HepG2 (cell line): ENCODE data around the gene AGRN. TPM values are rescaled to one million over a fixed set of nuclear protein-coding genes. Genes with fewer than 3 reads are reported as not detected.

Experiments
- BRF2 ChIP-seq: sonication (generic); formaldehyde crosslinking; IDR thresholded peaks from 2 replicates; pipeline ENCODE4 v1.8.1; 2022; ENCODE audit warnings: mild to moderate bottlenecking, missing genetic modification reagents
- GZF1 ChIP-seq: sonication (generic); formaldehyde crosslinking; IDR thresholded peaks from 2 replicates; pipeline ENCODE4 v1.5.1; 2020; ENCODE audit warnings: mild to moderate bottlenecking, missing genetic modification reagents
- HINFP ChIP-seq: sonication (generic); formaldehyde crosslinking; IDR thresholded peaks from 2 replicates; pipeline ENCODE4 v1.4.0; 2020; ENCODE audit warnings: low read depth, mild to moderate bottlenecking, missing genetic modification reagents
- HOXA3 ChIP-seq: sonication (generic); formaldehyde crosslinking; IDR thresholded peaks from 2 replicates; pipeline ENCODE4 v1.5.0; 2020; ENCODE audit warnings: missing genetic modification reagents
- MBNL3 ChIP-seq: fragments of 250-450 bp; sonication (Bioruptor Pico); conservative IDR thresholded peaks from 2 replicates; pipeline ENCODE4 v1.8.0; 2022; ENCODE audit warnings: mild to moderate bottlenecking, inconsistent platforms
- MXD1 ChIP-seq: sonication (generic); formaldehyde crosslinking; IDR thresholded peaks from 2 replicates; pipeline ENCODE4 v1.4.0; 2020; ENCODE audit warnings: mild to moderate bottlenecking, missing genetic modification reagents
- NFIB ChIP-seq: sonication (generic); formaldehyde crosslinking; IDR thresholded peaks from 2 replicates; pipeline ENCODE4 v1.9.0; 2021; ENCODE audit warnings: missing genetic modification reagents, mild to moderate bottlenecking, borderline replicate concordance
- NRL ChIP-seq: sonication (generic); formaldehyde crosslinking; IDR thresholded peaks from 2 replicates; pipeline ENCODE4 v1.5.0; 2020; ENCODE audit warnings: missing genetic modification reagents, mild to moderate bottlenecking, moderate library complexity, borderline replicate concordance
- PITX1 ChIP-seq: sonication (generic); formaldehyde crosslinking; IDR thresholded peaks from 2 replicates; pipeline ENCODE4 v1.5.1; 2020; ENCODE audit warnings: mild to moderate bottlenecking, missing genetic modification reagents
- RBFOX2 ChIP-seq: fragments of 200-400 bp; formaldehyde crosslinking; IDR thresholded peaks from 2 replicates; pipeline ENCODE4 v1.6.1; 2017; ENCODE audit warnings: low read depth, mild to moderate bottlenecking, low read length
- REXO4 ChIP-seq: sonication (generic); formaldehyde crosslinking; IDR thresholded peaks from 2 replicates; pipeline ENCODE4 v1.8.0; 2022; ENCODE audit warnings: missing genetic modification reagents, mild to moderate bottlenecking, borderline replicate concordance
- SPEN ChIP-seq: sonication (generic); formaldehyde crosslinking; IDR thresholded peaks from 2 replicates; pipeline ENCODE4 v1.5.1; 2020; ENCODE audit warnings: low read depth, mild to moderate bottlenecking, missing genetic modification reagents
- U2AF1 ChIP-seq: fragments of 200-400 bp; formaldehyde crosslinking; optimal IDR thresholded peaks from 2 replicates; pipeline ENCODE3; 2017; ENCODE audit warnings: mild to moderate bottlenecking, low read depth, low read length
- ZBTB38 ChIP-seq: sonication (generic); formaldehyde crosslinking; IDR thresholded peaks from 2 replicates; pipeline ENCODE4 v1.5.1; 2020; ENCODE audit warnings: mild to moderate bottlenecking, missing genetic modification reagents
- ZFP82 ChIP-seq: sonication (generic); formaldehyde crosslinking; IDR thresholded peaks from 2 replicates; pipeline ENCODE4 v1.5.1; 2020; ENCODE audit warnings: mild to moderate bottlenecking, missing genetic modification reagents, borderline replicate concordance
- ZKSCAN8 ChIP-seq: IDR thresholded peaks from 2 replicates; pipeline ENCODE4 v1.6.1; 2016; ENCODE audit warnings: borderline replicate concordance, missing genetic modification reagents, missing compliant biosample characterization
- ZNF296 ChIP-seq: sonication (generic); formaldehyde crosslinking; conservative IDR thresholded peaks from 2 replicates; pipeline ENCODE4 v1.5.0; 2020; ENCODE audit warnings: mild to moderate bottlenecking, missing genetic modification reagents
- ZNF367 ChIP-seq: sonication (generic); formaldehyde crosslinking; IDR thresholded peaks from 2 replicates; pipeline ENCODE4 v1.4.0; 2020; ENCODE audit warnings: missing genetic modification reagents, borderline replicate concordance
- ZNF446 ChIP-seq: sonication (generic); formaldehyde crosslinking; IDR thresholded peaks from 2 replicates; pipeline ENCODE4 v1.5.0; 2020; ENCODE audit warnings: mild to moderate bottlenecking, missing genetic modification reagents
- ZNF468 ChIP-seq: sonication (generic); formaldehyde crosslinking; IDR thresholded peaks from 2 replicates; pipeline ENCODE4 v1.8.0; 2022; ENCODE audit warnings: mild to moderate bottlenecking, moderate library complexity, missing genetic modification reagents
- ZNF501 ChIP-seq: sonication (generic); formaldehyde crosslinking; IDR thresholded peaks from 2 replicates; pipeline ENCODE4 v1.5.1; 2020; ENCODE audit warnings: mild to moderate bottlenecking, moderate library complexity, missing genetic modification reagents
- ZNF556 ChIP-seq: sonication (generic); formaldehyde crosslinking; IDR thresholded peaks from 2 replicates; pipeline ENCODE4 v1.4.0; 2020; ENCODE audit warnings: mild to moderate bottlenecking, missing genetic modification reagents, borderline replicate concordance
- polyA plus RNA-seq, 8 experiments: library from polyadenylated mRNA; depleted of rRNA in 3 of 8; stranded (reverse) in 7 of 8; unstranded in 1 of 8; fragments of >200 nt; fragmentation: Illumina TruSeq in 4 of 8; extraction: Trizol in 4 of 8; gene quantifications; 2 replicates each; pipeline versions ENCODE4 v1.2.1 to v1.2.3, GENCODE V29; 2011 to 2016; ENCODE audit warnings: low read depth in 4 of 8, missing spikeins in 1 of 8, mixed read lengths in 1 of 8; ENCODE audit not compliant: insufficient read depth in 1 of 8
- total RNA-seq, 5 experiments: library from RNA; depleted of rRNA; stranded (reverse); fragments of >200 nt; fragmentation: Illumina TruSeq; extraction: Trizol; gene quantifications; 2 replicates each; pipeline ENCODE4 v1.2.3, GENCODE V29; 2016; ENCODE audit warnings: low read depth in 1 of 5
- TF ChIP-seq, protein P1 (sequence below): sonication (generic); IDR thresholded peaks from 2 replicates; pipeline ENCODE4 v1.6.1; 2016; ENCODE audit warnings: low read depth, borderline replicate concordance

AGRN gene
- total and polyA plus RNA-seq, 2 of the 13 experiments (the other 11 are each of a cell fraction or from before 2014, with no cell fraction given), result 29.8 to 65.2 TPM

GRCh38 chr1:1003618-1004419 lies 16.1 kb upstream of the AGRN start (continued):
- TF ChIP-seq MBNL3 (CRISPR knock-in tag) (no peak), PITX1 (CRISPR knock-in tag) (no peak), ZNF556 (no peak), NFIB (CRISPR knock-in tag) (no peak), ZNF501 (CRISPR knock-in tag) (0 out of 2 replicates have a peak, but pooled peaks have one; percentile 19), SPEN (CRISPR knock-in tag) (no peak), MXD1 (CRISPR knock-in tag) (no peak), HINFP (CRISPR knock-in tag) (no peak), ZBTB38 (CRISPR knock-in tag) (no peak), HOXA3 (CRISPR knock-in tag) (0 out of 2 replicates have a peak, but pooled peaks have one; percentile 11), NRL (CRISPR knock-in tag) (no peak), ZNF468 (CRISPR knock-in tag) (no peak), RBFOX2 (peak; percentile 49; the same call in 1 of the 2 replicates), ZNF446 (CRISPR knock-in tag) (0 out of 2 replicates have a peak, but pooled peaks have one; percentile 17), ZKSCAN8 (no peak), U2AF1 (no peak), BRF2 (CRISPR knock-in tag) (no peak), ZFP82 (CRISPR knock-in tag) (no peak), ZNF296 (CRISPR knock-in tag) (no peak), ZNF367 (CRISPR knock-in tag) (no peak), REXO4 (no peak), GZF1 (CRISPR knock-in tag) (no peak)
- TF ChIP-seq, protein P1, sequence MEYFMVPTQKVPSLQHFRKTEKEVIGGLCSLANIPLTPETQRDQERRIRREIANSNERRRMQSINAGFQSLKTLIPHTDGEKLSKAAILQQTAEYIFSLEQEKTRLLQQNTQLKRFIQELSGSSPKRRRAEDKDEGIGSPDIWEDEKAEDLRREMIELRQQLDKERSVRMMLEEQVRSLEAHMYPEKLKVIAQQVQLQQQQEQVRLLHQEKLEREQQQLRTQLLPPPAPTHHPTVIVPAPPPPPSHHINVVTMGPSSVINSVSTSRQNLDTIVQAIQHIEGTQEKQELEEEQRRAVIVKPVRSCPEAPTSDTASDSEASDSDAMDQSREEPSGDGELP, result no peak
